Heart right ventricle (tissue), 16 donors: ENCODE results near the gene WNT7B. TPM values are rescaled to one million over a fixed set of nuclear protein-coding genes. Genes with fewer than 3 reads are reported as not detected.

Experiments used
- ATAC-seq, 8 donors: fragments of 200-7000 bp; cut with Tn5 transposase; one replicate each; pipeline ENCODE4 v1.9.1; 2020; ENCODE audit warnings: mild to moderate bottlenecking in 8 of 8, moderate library complexity in 8 of 8, moderate number of reproducible peaks in 1 of 8
- DNase-seq, 2 donors: peaks; one replicate each; pipeline ENCODE4 v3.0.0-alpha.2; 2020
- H3K27ac ChIP-seq, 10 donors: fragments of 200-600 bp; sonication (generic) in 2 of 10; one replicate each; pipeline versions ENCODE4 v1.5.0 to v1.8.0; 2020 to 2022; ENCODE audit warnings: mild to moderate bottlenecking in 3 of 10
- H3K27me3 ChIP-seq, 7 donors: fragments of 200-600 bp; one replicate each; pipeline ENCODE4 v1.8.0; 2021 to 2022; ENCODE audit warnings: mild to moderate bottlenecking in 2 of 7
- H3K36me3 ChIP-seq, 9 donors: fragments of 200-600 bp; sonication (generic) in 1 of 9; one replicate each; pipeline versions ENCODE4 v1.5.0 to v1.8.0; 2020 to 2022; ENCODE audit warnings: mild to moderate bottlenecking in 2 of 9
- H3K4me1 ChIP-seq, 9 donors: fragments of 200-600 bp; sonication (generic) in 1 of 9; one replicate each; pipeline versions ENCODE4 v1.5.0 to v1.8.0; 2020 to 2022; ENCODE audit warnings: mild to moderate bottlenecking in 4 of 9
- H3K4me3 ChIP-seq, 10 donors: fragments of 200-600 bp; sonication (generic) in 2 of 10; one replicate each; pipeline versions ENCODE4 v1.5.0 to v1.8.0; 2020 to 2022; ENCODE audit warnings: mild to moderate bottlenecking in 7 of 10, moderate library complexity in 2 of 10
- H3K9me3 ChIP-seq, 11 donors: fragments of 200-600 bp in 10 of 11; sonication (generic) in 2 of 11; one replicate each; pipeline versions ENCODE4 v1.5.0 to v1.8.0; 2013 to 2022; ENCODE audit warnings: mild to moderate bottlenecking in 2 of 11, control low read depth in 1 of 11, moderate library complexity in 1 of 11
- CTCF ChIP-seq, 9 donors: fragments of 200-600 bp; sonication (generic) in 2 of 9; IDR thresholded peaks; one replicate each; pipeline versions ENCODE4 v1.5.0 to v1.8.0; 2021 to 2022; ENCODE audit warnings: antibody characterized with exemption in 9 of 9, mild to moderate bottlenecking in 5 of 9, moderate library complexity in 1 of 9
- WGBS, 2 donors: extraction: QIAGEN DNeasy Blood & Tissue Kit; methylation state at CpG; one replicate each; pipeline ENCODE4 v1.1.7; 2013; ENCODE audit warnings: inconsistent platforms in 1 of 2; 5-methylcytosine and 5-hydroxymethylcytosine counted together
- intact Hi-C, 10 donors: fragments of 100-400 bp; cut with DNase I; formaldehyde crosslinking; loops; one replicate each; pipeline versions ENCODE4 v1.11.1 to v1.14.2; 2022
- polyA plus RNA-seq, 2 donors: library from polyadenylated mRNA; stranded (reverse); fragments of 200-250 nt; gene quantifications; one replicate each; pipeline ENCODE4 v1.2.3, GENCODE V29; 2013
- total RNA-seq, 10 donors: library from RNA; stranded (reverse); fragmentation: NEBNext Ultra II Directional in 3 of 10; extraction: Animal tissue kit (Norgen Biotek cat#: 25700) in 3 of 10; gene quantifications; one replicate each; pipeline versions ENCODE4 v1.2.1 to v1.2.4, GENCODE V29; 2021 to 2023
- donor health status: Arrhythmogenic right ventricular cardiomyopathy.
- donor health status: ischemic (EF 13 %, LVEDD 7.1; RV severe dilation, severe dysfunction).
- donor health status: healthy with polysubstance abuse.
- donor health status: DM: no; HTN: yes; CAD: no.
- donor health status: DM: no; HTN: no; CAD: no.
- donor health status: ischemic (EF 25% LVEDD 6.9; RV normal size, moderate dysfunction).
- donor health status: ischemic (EF 25% LVEDD 5.7; RV mildly dilated, moderate dysfunction).
- donor health status: healthy.
- donor health status: DM: yes; HTN: yes; CAD: no.
- donor health status: Ischemic cardiomyopathy.
- donor health status: ischemic (EF 35%, LVEDD 5.7; RV mildly dilated, moderate dysfunction).
- donor health status: nonischemic (EF 11% LVEDD 7.7; RV severe dilation, severe dysfunction).
- donor health status: DM: yes; HTN: yes; CAD: no.
- donor health status: PGD.
- donor health status: ischemic (EF 29% LVEDD 5.4; RV normal size, mild dysfunction).
- donor health status: nonischemic (EF 23%, LVEDD 6.1; RV moderate dilation, normal function).

Gene WNT7B
- total and polyA plus RNA-seq, 12 donors, result not detected

GRCh38 chr22:45977551-45978274, 751 bp upstream of the WNT7B start:
- Histone ChIP-seq H3K27me3 (peaks cover 31 to 60% (median 57%) of the 10 kb centered on the region in 7 donors), H3K9me3 (no peaks in the 10 kb centered on the region), H3K4me1 (peaks cover 7 to 28% (median 22%) of the 10 kb centered on the region in 9 donors), H3K36me3 (no peaks in the 10 kb centered on the region), H3K4me3 (peak overlapping the region in 1 of 10 donors; percentile 47), H3K27ac (no peak overlapping the region)
- intact Hi-C loops, result loop anchor here in 2 of 10 donors (2.0 kb wide), 2 partner anchors 333 to 335 kb away; no protein-coding TSS in a partner anchor
- TF ChIP-seq CTCF (IDR thresholded peaks at IDR 0.05), result no peak
- no peak for DNase-seq
- 3% methylated on average over 29 of the region's 29 CpGs for WGBS, 2 donors
- ATAC-seq, result peak in 3 of 8 donors; percentile 5 to 40 (median 28)

GRCh38 chr22:45976254-45977002, 534 bp downstream of the WNT7B start:
- Histone ChIP-seq H3K4me1 (peaks cover 10 to 33% (median 26%) of the 10 kb centered on the region in 9 donors), H3K27me3 (peaks cover 44 to 73% (median 70%) of the 10 kb centered on the region in 7 donors)
- 0 to 1% methylated on average over 52 to 94 of the region's 94 CpGs for WGBS, 2 donors

GRCh38 chr22:45975164-45976161, 1.5 kb downstream of the WNT7B start:
- DNase-seq (no peak), ATAC-seq (no peak)
- peaks cover 53 to 83% (median 80%) of the 10 kb centered on the region in 7 donors for H3K27me3 ChIP-seq
- H3K27ac ChIP-seq, result no peak overlapping the region
- H3K4me1 ChIP-seq, result peaks cover 16 to 43% (median 35%) of the 10 kb centered on the region in 9 donors
- H3K36me3 ChIP-seq, result no peaks in the 10 kb centered on the region
- intact Hi-C loops, result loop anchor here in 2 of 10 donors (2.0 kb wide), 2 partner anchors 331 to 333 kb away; no protein-coding TSS in a partner anchor
- WGBS, 2 donors, result 2 to 3% methylated on average over 79 to 80 of the region's 80 CpGs
- TF ChIP-seq CTCF (IDR thresholded peaks at IDR 0.05), result no peak
- no peak overlapping the region for H3K4me3 ChIP-seq
- H3K9me3 ChIP-seq, result no peaks in the 10 kb centered on the region

More at GRCh38 chr22:45976254-45977002, 534 bp downstream of the WNT7B start:
- intact Hi-C loops, result loop anchor here in 2 of 10 donors (2.0 kb wide), 2 partner anchors 332 to 334 kb away; no protein-coding TSS in a partner anchor
- H3K9me3 ChIP-seq, result no peaks in the 10 kb centered on the region
- peak overlapping the region in 8 of 10 donors; percentile 19 to 44 (median 29) for H3K4me3 ChIP-seq
- DNase-seq, result no peak
- no peak for ATAC-seq
- no peak for TF ChIP-seq CTCF (IDR thresholded peaks at IDR 0.05)
- H3K27ac ChIP-seq, result no peak overlapping the region
- no peaks in the 10 kb centered on the region for H3K36me3 ChIP-seq
